ENCODE results near the gene CFL1.
A peak's percentile ranks its signal among the peaks of the same experiment; 100 is the strongest.
"Not testable (repeated sequence)": the region's sequence is repeated elsewhere in the genome, so short reads cannot be mapped to it uniquely, and the experiment has no call there.

CFL1 gene

DNA sequence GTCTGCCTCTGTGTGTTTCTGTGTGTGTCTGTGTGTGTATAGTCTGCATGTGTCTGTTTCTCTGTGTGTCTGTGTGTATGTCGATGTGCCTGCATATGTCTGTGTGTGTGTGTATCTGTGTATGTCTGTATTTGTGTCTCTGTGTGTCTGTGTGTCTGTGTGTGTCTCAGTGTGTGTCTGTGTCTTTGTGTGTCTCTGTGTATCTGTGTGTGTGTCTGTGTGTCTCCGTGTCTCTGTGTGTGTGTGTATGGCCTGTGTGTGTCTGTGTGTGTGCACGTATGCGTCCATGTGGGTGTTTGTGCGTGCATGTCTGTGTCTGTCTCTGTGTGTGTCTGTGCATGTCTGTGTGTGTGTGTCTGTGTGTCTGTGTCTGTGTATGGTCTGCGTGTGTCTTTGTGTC, 23.8 kb downstream of the CFL1 start:
- H3K36me3 ChIP-seq: no peaks in the 10 kb centered on the region
- H3K4me1 ChIP-seq: no peaks in the 10 kb centered on the region
- no peaks in the 10 kb centered on the region for H3K27me3 ChIP-seq
- DNase-seq: no peak
- peak overlapping the region; percentile 86 for H3K4me3 ChIP-seq (ENCODE audit: low read depth, low read length)
- no peaks in the 10 kb centered on the region for H3K9me3 ChIP-seq
- TF ChIP-seq, protein P1, sequence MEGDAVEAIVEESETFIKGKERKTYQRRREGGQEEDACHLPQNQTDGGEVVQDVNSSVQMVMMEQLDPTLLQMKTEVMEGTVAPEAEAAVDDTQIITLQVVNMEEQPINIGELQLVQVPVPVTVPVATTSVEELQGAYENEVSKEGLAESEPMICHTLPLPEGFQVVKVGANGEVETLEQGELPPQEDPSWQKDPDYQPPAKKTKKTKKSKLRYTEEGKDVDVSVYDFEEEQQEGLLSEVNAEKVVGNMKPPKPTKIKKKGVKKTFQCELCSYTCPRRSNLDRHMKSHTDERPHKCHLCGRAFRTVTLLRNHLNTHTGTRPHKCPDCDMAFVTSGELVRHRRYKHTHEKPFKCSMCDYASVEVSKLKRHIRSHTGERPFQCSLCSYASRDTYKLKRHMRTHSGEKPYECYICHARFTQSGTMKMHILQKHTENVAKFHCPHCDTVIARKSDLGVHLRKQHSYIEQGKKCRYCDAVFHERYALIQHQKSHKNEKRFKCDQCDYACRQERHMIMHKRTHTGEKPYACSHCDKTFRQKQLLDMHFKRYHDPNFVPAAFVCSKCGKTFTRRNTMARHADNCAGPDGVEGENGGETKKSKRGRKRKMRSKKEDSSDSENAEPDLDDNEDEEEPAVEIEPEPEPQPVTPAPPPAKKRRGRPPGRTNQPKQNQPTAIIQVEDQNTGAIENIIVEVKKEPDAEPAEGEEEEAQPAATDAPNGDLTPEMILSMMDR (IDR thresholded peaks at IDR 0.05; ENCODE audit: low read depth, low read length): no peak

DNA sequence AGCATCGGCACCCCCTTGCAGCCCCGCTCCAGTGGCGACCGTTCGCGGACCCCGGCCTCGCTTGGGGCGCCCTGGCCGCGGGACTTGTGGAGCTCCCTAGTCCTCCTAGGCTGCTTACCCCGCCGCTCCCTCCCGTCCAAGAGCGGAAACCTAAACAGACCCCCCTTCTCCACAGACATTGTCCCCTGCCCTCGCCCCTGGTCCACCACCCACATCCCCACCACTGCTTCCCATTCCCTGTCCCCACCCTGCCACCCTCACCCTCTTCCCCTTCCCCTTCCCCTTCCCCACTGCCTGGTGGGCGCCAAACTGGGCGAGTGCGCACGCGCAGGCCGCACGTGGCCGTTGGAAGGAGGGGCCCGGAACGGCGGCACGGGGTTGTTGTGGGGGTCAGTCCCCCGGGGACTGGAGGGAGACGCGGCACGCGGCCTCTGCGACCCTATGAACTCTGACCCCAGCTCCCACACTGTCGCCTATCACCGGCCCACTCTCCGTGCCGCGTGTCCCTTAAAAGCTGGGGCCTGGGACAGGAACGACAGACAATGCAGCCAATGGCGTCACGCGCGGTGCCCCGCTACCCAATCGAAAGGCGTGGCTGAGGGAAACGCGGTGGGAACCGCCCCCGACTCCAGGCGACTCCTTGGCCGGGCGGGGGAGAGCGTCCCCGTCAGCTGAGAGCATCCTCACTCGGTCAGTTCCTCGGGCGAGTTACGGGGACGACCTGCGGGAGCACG, 24.5 kb downstream of the CFL1 start, which contains the start of gene SNX32:
SNX32 (plus strand) TSS at position 667 of the 734 bp plus-strand sequence. CDS start 103 bp downstream, outside the sequence.
- Histone ChIP-seq H3K27me3 (no peaks in the 10 kb centered on the region), H3K4me1 (no peaks in the 10 kb centered on the region), H3K4me3 (ENCODE audit: low read depth, low read length) (peak within 1 kb of the TSS; percentile 86), H3K36me3 (no peaks in the 10 kb centered on the region), H3K9me3 (no peaks in the 10 kb centered on the region)
- DNase-seq: peak; percentile 96
- TF ChIP-seq, protein P1 (IDR thresholded peaks at IDR 0.05; ENCODE audit: low read depth, low read length): no peak

DNA sequence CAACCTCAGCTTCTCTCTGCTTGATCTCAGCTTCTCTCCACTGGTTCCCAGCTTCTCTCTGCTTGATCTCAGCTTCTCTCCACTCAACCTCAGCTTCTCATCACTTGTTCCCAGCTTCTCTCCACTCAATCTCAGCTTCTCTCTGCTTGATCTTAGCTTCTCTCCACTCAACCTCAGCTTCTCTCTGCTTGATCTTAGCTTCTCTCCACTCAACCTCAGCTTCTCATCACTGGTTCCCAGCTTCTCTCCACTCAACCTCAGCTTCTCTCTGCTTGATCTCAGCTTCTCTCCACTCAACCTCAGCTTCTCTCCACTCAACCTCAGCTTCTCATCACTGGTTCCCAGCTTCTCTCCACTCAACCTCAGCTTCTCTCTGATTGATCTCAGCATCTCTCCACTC, 25.7 kb downstream of the CFL1 start:
- H3K9me3 ChIP-seq, DNase-seq, H3K27me3 ChIP-seq: not testable (repeated sequence)

DNA sequence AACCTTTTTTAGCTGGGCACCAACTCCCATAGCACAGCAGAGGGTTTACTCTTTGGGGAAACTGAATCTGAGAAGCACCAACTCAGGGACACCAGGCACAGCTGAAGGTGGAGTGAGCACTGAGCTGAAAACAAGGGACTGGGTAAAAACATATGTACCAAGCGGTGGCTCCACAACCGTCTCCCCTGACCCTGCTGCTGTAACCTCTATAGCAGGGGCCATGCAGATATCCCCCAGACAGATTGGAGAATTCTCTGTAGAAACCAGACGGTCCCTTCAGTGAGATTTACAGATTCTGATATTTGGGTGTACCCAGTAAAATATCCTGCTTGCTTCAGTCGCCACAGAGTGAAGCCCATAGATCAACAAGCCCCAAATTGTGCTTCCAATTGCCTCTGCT, 28.5 kb downstream of the CFL1 start:
- H3K36me3 ChIP-seq: no peaks in the 10 kb centered on the region
- TF ChIP-seq, protein P1 (IDR thresholded peaks at IDR 0.05; ENCODE audit: low read depth, low read length): no peak
- DNase-seq: no peak

More for the DNA sequence above, 25.7 kb downstream of the CFL1 start:
- H3K36me3 ChIP-seq; H3K4me1 ChIP-seq; H3K4me3 ChIP-seq (ENCODE audit: low read depth, low read length): not testable (repeated sequence)

DNA sequence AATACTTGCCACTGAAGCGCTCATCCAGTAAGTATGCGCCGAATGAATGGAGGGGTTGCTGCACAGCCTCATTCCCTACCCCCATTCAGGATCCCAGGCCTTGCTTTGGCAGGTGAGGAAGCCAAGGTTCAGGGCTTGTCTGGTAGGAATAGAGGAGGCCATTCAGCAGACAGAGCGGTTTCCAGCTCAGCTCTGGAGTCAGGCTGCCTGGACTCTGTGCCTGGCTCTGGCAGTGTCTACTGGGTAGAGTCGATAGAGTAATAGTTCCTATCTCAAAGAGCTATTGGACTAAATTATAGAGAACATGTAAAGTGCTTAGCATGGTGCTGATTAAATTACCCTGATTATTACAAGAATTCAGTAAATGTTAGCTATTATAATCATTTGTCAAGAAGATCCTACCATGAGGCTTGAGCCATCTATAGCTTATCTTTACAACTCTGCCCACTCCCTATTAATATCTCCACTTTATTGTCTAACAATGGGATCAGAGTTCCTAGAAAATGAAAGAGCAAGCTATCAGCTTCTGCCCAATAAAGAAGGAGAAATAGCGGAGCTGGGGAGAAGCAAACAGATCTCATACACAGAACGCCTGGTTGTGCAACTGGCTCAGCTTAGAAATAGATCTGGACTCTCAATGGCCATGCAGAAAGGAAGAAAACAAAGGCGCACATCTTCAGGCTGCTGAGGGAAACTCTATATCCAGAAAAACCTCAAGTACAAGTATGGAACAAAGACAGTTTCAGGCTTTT, 30.8 kb downstream of the CFL1 start:
- TF ChIP-seq, protein P1 (IDR thresholded peaks at IDR 0.05; ENCODE audit: low read depth, low read length): no peak
- Histone ChIP-seq H3K4me3 (ENCODE audit: low read depth, low read length) (no peak overlapping the region), H3K4me1 (no peaks in the 10 kb centered on the region), H3K36me3 (no peaks in the 10 kb centered on the region), H3K27me3 (no peaks in the 10 kb centered on the region), H3K9me3 (no peaks in the 10 kb centered on the region)
- no peak for DNase-seq

More for the DNA sequence above, 28.5 kb downstream of the CFL1 start:
- H3K4me3 ChIP-seq (ENCODE audit: low read depth, low read length): no peak overlapping the region
- no peaks in the 10 kb centered on the region for H3K4me1 ChIP-seq
- no peaks in the 10 kb centered on the region for H3K9me3 ChIP-seq
- no peaks in the 10 kb centered on the region for H3K27me3 ChIP-seq

DNA sequence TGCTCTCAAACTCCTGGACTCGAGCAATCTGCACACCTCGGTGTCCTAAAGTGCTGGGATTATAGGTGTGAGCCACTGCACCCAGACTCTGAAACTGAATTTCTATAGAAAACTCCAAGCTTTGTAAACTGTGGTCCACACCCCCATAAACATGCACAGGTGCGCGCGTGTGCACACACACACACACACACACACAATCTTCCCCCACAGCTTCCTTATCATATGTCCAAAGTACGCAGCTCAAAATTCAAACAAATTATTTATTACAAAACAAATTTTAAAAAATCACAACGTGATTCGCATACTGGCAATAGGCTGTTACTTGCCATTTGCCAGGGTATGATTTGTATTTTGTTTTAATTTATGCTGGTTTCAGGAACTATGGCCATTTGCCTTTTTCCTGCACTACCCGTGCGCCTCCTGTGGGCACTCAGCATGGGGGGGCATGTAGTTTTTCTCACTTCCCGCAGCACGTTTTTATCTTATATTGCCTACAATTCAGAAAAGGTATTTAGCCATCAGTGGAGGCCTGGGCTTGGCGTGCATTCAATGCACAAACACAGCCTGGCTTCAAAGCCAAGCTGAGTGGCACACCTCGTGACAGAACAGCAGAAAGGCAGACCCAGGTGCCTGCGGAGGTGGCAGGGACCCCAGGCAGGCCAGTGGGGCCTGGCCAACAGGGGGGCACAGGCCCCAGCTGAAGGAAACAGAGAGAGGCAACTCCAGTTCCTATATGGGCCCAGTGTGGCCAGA, 35.0 kb downstream of the CFL1 start:
- DNase-seq: no peak
- TF ChIP-seq, protein P1 (IDR thresholded peaks at IDR 0.05; ENCODE audit: low read depth, low read length): no peak
- Histone ChIP-seq H3K27me3 (no peaks in the 10 kb centered on the region), H3K36me3 (no peaks in the 10 kb centered on the region), H3K4me3 (ENCODE audit: low read depth, low read length) (no peak overlapping the region), H3K9me3 (no peaks in the 10 kb centered on the region), H3K4me1 (no peaks in the 10 kb centered on the region)

Data from BE2C (cell line).